ENCODE results near the gene SCLT1.

The SCLT1 gene

GRCh38 chr4:128837198-128837597 lies 256.1 kb downstream of the SCLT1 start:
- no peak for DNase-seq

DNA sequence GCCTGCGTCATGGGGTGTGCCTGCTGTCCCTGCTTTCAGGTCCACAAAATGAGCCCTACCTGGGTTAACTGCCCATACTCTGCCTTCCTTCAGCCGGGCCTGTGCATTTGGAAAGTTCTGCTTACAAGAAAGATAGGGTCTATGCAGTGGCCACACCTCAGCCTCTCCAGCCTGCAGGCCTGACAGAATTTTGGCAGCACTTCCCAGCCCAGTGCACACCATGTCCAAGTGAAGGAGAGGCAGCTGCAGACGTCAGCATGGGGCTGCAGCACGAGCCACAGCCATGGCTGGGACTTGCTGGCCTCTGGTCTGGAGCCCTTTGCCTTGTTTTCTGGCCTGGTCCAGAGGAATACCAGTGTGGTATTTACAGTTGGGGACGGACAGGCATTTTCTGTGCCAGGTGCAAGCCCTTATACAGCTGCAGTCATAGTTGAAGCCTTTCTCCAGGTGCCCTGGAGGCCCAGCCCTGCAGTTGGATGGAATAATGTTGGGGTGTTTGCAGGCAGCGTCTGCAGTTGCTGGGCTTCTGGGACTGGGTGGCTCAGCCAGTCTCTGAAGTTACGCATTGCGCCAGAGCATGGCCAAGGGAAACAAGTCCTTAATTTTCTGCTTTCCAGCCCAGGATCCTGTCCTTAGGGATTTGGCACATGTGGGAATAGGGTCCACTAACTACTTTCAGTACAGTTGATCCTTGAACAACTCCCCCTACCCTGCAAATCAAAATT lies 257.7 kb downstream of the SCLT1 start:
- DNase-seq, result no peak
